Cardiac muscle cell (in vitro differentiated cells and primary cell): ENCODE measurements around the gene TSPAN7. TPM values are rescaled to one million over a fixed set of nuclear protein-coding genes. Genes with fewer than 3 reads are reported as not detected.

Experiments used
- DNase-seq, 2 donors: peaks; one replicate each; pipeline versions ENCODE4 v3.0.0 to v3.0.0-alpha.2; 2010 to 2017; ENCODE audit warnings: low read depth in 1 of 2, low spot score in 1 of 2
- H3K27ac ChIP-seq: fragments of 200-600 bp; sonication (generic); 2 replicates; pipeline ENCODE4 v1.5.1; 2016
- H3K27me3 ChIP-seq: fragments of 200-600 bp; sonication (generic); 2 replicates; pipeline ENCODE4 v1.6.0; 2016; ENCODE audit warnings: control low read depth
- H3K36me3 ChIP-seq: fragments of 200-600 bp; sonication (generic); 2 replicates; pipeline ENCODE4 v1.5.1; 2016; ENCODE audit warnings: control low read depth
- H3K4me1 ChIP-seq: fragments of 200-600 bp; sonication (generic); 2 replicates; pipeline ENCODE4 v1.8.1; 2017; ENCODE audit warnings: low read depth, mild to moderate bottlenecking, mixed run types
- H3K4me3 ChIP-seq: fragments of 200-600 bp; sonication (generic); 2 replicates; pipeline ENCODE4 v1.5.1; 2016; ENCODE audit warnings: mild to moderate bottlenecking
- H3K9me3 ChIP-seq: fragments of 200-600 bp; sonication (generic); 2 replicates; pipeline ENCODE4 v1.5.1; 2017; ENCODE audit warnings: low read depth, mild to moderate bottlenecking, control low read depth
- polyA plus RNA-seq: library from polyadenylated mRNA; unstranded; fragments of >200 nt; fragmentation: Nextera tagmentation; extraction: Ambion mirVana; gene quantifications from 2 replicates; pipeline ENCODE4 v1.2.1, GENCODE V29; 2016
- total RNA-seq: library from RNA; depleted of rRNA; stranded (reverse); fragments of >200 nt; gene quantifications from 2 replicates; pipeline ENCODE4 v1.2.3, GENCODE V29; 2016
- TF ChIP-seq, protein P1 (sequence below): IDR thresholded peaks from 2 replicates; pipeline ENCODE4 v1.5.1; 2012; ENCODE audit warnings: low read depth, mild to moderate bottlenecking, low read length

TSPAN7 gene
- total and polyA plus RNA-seq, 2 experiments from 2014 or later: 23.1 to 41.4 TPM

DNA sequence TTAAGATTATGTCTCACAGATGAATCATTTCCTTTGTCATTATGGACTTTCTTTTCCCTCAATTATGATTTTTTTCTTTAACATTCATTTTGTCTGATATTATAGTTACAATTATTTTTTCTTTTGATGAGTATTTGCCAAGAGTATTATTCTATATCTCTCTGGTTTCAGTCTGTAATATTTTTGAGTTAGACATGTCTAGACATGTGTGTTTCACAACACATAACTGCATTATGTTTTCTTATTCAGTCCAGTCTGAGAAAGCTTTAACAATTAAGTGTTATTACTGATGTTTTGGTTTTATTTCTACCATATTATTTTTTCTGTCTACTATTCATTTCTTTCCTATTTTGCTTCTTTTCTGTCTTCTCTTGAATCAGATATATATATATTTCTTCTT is 131.6 kb downstream of the TSPAN7 start:
- no peaks in the 10 kb centered on the region for H3K27me3 ChIP-seq
- H3K36me3 ChIP-seq: no peaks in the 10 kb centered on the region
- TF ChIP-seq, protein P1, sequence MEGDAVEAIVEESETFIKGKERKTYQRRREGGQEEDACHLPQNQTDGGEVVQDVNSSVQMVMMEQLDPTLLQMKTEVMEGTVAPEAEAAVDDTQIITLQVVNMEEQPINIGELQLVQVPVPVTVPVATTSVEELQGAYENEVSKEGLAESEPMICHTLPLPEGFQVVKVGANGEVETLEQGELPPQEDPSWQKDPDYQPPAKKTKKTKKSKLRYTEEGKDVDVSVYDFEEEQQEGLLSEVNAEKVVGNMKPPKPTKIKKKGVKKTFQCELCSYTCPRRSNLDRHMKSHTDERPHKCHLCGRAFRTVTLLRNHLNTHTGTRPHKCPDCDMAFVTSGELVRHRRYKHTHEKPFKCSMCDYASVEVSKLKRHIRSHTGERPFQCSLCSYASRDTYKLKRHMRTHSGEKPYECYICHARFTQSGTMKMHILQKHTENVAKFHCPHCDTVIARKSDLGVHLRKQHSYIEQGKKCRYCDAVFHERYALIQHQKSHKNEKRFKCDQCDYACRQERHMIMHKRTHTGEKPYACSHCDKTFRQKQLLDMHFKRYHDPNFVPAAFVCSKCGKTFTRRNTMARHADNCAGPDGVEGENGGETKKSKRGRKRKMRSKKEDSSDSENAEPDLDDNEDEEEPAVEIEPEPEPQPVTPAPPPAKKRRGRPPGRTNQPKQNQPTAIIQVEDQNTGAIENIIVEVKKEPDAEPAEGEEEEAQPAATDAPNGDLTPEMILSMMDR: no peak
- no peaks in the 10 kb centered on the region for H3K4me1 ChIP-seq
- no peak overlapping the region for H3K4me3 ChIP-seq
- H3K9me3 ChIP-seq: no peaks in the 10 kb centered on the region
- DNase-seq: no peak
- no peak overlapping the region for H3K27ac ChIP-seq

DNA sequence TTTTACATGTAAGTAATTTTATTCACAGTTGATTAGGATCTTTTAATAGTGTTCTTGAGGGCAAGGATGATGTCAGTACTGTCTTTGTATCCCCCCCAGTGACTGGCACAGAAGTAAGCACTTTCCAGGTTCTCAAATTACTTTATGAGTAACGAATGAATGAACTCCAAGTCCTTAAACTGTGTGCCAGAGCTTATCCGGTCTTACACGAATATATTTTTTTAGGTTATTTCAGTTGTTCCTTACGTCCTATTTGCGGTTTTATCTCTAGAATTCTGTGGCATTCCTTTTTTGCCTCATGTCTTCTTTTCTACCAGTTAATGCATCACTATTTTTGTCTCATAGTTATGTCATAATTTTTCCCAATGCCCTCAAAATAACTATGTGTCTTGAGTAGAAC is 133.1 kb downstream of the TSPAN7 start:
- Histone ChIP-seq H3K27me3 (no peaks in the 10 kb centered on the region), H3K9me3 (no peaks in the 10 kb centered on the region)
- no peak for DNase-seq

DNA sequence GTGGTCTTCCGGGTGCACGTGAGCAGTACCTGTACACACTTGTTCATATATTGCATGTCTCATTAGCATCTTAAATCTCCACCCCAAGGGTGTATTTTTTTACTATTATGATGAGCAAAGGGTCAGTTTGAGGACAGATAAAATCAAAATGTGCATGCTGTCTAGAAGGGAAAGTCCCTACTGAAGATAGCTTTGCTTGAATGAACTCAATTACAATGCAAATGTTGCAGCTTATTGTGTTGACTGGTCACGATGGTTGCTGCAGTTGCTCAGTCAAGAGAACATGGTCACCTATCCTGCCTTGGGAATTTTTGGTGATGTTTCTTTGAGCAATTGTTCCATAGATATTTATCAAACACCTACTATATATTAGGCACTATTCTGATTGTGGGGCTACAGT is 136.1 kb downstream of the TSPAN7 start:
- TF ChIP-seq, protein P1: no peak
- H3K9me3 ChIP-seq: no peaks in the 10 kb centered on the region
- no peaks in the 10 kb centered on the region for H3K4me1 ChIP-seq
- no peak overlapping the region for H3K4me3 ChIP-seq
- no peak overlapping the region for H3K27ac ChIP-seq
- H3K36me3 ChIP-seq: no peaks in the 10 kb centered on the region
- DNase-seq: no peak
- no peaks in the 10 kb centered on the region for H3K27me3 ChIP-seq

More for the DNA sequence above, 133.1 kb downstream of the TSPAN7 start:
- Histone ChIP-seq H3K27ac (no peak overlapping the region), H3K4me1 (no peaks in the 10 kb centered on the region), H3K4me3 (no peak overlapping the region), H3K36me3 (no peaks in the 10 kb centered on the region)
- TF ChIP-seq, protein P1: no peak

DNA sequence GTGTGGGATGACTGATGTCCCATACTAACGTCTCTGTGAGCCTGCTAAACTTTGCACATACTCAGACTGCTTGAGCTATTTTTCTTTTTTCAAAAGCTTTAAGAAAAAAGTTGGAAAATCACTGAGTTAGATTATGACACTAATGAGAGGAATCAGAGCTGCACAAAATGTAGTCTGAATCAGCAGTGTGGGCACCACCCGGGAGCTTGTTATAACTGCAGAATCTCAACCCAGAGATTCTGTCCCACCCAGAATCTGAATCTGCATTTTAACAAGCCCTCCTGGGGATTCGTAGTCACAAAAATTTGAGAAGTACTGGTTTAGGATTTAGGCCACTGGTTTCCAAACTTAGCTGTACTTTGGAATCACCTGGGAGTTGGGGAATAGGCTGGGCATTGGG is 137.8 kb downstream of the TSPAN7 start:
- H3K36me3 ChIP-seq: no peaks in the 10 kb centered on the region

DNA sequence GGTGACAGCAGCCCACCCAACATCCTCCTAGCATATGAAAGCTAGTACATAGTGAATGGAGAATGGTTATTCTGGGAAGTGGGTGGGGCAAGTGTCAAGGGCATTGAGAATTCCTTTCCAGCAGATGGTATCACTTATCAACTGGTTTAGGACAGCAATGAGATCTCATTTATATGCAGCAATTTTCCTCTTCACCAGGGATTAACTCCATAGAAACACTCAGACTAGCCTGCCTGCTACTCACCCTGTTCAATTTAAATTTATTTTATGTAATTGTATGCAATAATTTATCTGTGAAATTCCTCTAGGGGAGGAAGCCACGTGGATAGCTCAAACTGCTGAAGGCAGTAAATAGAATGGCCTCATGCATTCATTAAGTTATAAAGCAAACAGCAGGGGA is 138.4 kb downstream of the TSPAN7 start:
- H3K4me1 ChIP-seq: no peaks in the 10 kb centered on the region
- H3K36me3 ChIP-seq: no peaks in the 10 kb centered on the region
- no peaks in the 10 kb centered on the region for H3K9me3 ChIP-seq
- no peak overlapping the region for H3K27ac ChIP-seq
- no peak overlapping the region for H3K4me3 ChIP-seq
- DNase-seq: peak in 1 of 2 donors; percentile 4
- H3K27me3 ChIP-seq: no peaks in the 10 kb centered on the region
- TF ChIP-seq, protein P1: no peak

More for the DNA sequence above, 137.8 kb downstream of the TSPAN7 start:
- TF ChIP-seq, protein P1: no peak
- Histone ChIP-seq H3K4me1 (no peaks in the 10 kb centered on the region), H3K4me3 (no peak overlapping the region), H3K27me3 (no peaks in the 10 kb centered on the region), H3K9me3 (no peaks in the 10 kb centered on the region), H3K27ac (no peak overlapping the region)
- DNase-seq: no peak

DNA sequence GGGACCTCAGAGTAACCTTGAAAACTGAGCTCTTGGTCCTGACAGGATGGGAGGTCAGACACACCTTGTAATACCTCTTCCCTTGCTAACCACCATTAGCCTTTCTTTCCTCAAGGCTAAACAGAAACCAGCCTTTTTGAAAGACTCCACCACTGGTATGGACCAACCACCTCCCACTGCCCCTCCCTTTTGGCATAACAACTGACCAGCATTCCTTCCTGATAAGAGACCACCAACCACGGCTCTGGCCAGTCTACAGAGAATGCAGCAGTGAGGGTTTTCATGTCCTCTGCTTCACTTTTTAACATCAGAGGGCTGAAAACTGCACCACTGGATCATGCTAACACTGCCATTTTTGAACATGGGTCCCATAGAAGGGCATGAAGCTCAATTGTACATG is 139.7 kb downstream of the TSPAN7 start:
- peak; percentile 24 to 28 for DNase-seq
- TF ChIP-seq, protein P1: no peak
- H3K27me3 ChIP-seq: no peaks in the 10 kb centered on the region
- H3K9me3 ChIP-seq: no peaks in the 10 kb centered on the region
- no peaks in the 10 kb centered on the region for H3K36me3 ChIP-seq
- no peak overlapping the region for H3K4me3 ChIP-seq
- H3K27ac ChIP-seq: no peak overlapping the region
- H3K4me1 ChIP-seq: no peaks in the 10 kb centered on the region
